Activated naive CD8-positive, alpha-beta T cell treated with anti-CD3 and anti-CD28 coated beads for 36 hours (primary cell): ENCODE measurements around the gene IL20RA. TPM values are rescaled to one million over a fixed set of nuclear protein-coding genes. Genes with fewer than 3 reads are reported as not detected.

Experiments used
- DNase-seq: peaks from one replicate; pipeline ENCODE4 v3.0.0; 2021
- H3K27ac Mint-ChIP-seq: one replicate; pipeline ENCODE4 v1.8.0; 2022; ENCODE audit warnings: mild to moderate bottlenecking, moderate library complexity, mixed read lengths
- H3K27me3 Mint-ChIP-seq: one replicate; pipeline ENCODE4 v1.8.0; 2022; ENCODE audit warnings: mild to moderate bottlenecking, mixed read lengths
- H3K36me3 Mint-ChIP-seq: one replicate; pipeline ENCODE4 v1.8.0; 2021; ENCODE audit warnings: mild to moderate bottlenecking, mixed read lengths
- H3K4me1 Mint-ChIP-seq: one replicate; pipeline ENCODE4 v1.8.0; 2021; ENCODE audit warnings: mixed read lengths
- H3K4me3 Mint-ChIP-seq: one replicate; pipeline ENCODE4 v1.8.0; 2022; ENCODE audit warnings: mild to moderate bottlenecking, moderate library complexity, mixed read lengths
- H3K9me3 Mint-ChIP-seq: one replicate; pipeline ENCODE4 v1.8.0; 2022; ENCODE audit warnings: mixed read lengths
- total RNA-seq, 2 experiments: library from RNA; stranded (reverse); gene quantifications; one replicate each; pipeline ENCODE4 v1.2.3, GENCODE V29; 2021

Gene IL20RA
- total RNA-seq, 2 experiments from 2014 or later: not detected

DNA sequence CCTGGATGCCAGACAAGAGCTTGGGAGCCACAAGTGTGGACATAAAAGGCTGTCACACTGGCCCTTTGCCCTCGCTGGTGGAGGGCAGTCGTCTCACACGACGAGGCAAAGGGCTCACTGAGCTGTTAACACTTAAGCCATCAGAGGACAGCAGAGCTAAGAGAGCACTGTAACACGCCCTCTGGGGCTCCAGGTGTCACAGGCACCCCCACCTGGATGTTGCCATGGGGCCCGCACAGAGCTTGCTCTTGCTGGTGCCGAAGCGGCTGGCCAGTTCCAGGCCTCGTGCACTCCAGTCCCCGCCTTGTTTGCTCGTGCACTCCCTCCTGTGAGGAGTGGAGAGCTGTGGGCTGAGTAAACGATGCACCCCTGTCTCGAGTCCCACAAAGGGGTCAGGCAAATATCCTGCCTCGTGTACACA, 85.3 kb downstream of the IL20RA start:
- peaks cover 11% of the 10 kb centered on the region for H3K27me3 Mint-ChIP-seq
- no peak overlapping the region for H3K27ac Mint-ChIP-seq
- DNase-seq: no peak
- H3K9me3 Mint-ChIP-seq: no peaks in the 10 kb centered on the region
- peaks cover 4% of the 10 kb centered on the region for H3K4me1 Mint-ChIP-seq
- no peak overlapping the region for H3K4me3 Mint-ChIP-seq
- H3K36me3 Mint-ChIP-seq: no peaks in the 10 kb centered on the region

- Mint-ChIP-seq H3K27ac (no peak overlapping the region), H3K9me3 (no peaks in the 10 kb centered on the region), H3K4me3 (no peak overlapping the region), H3K4me1 (peaks cover 4% of the 10 kb centered on the region), H3K27me3 (peaks cover 11% of the 10 kb centered on the region), H3K36me3 (no peaks in the 10 kb centered on the region)
- DNase-seq: no peak
Measured at GRCh38 chr6:136958168-136958567, 86.6 kb downstream of the IL20RA start.

- Mint-ChIP-seq H3K9me3 (no peaks in the 10 kb centered on the region), H3K4me3 (no peak overlapping the region), H3K4me1 (peaks cover 4% of the 10 kb centered on the region), H3K36me3 (no peaks in the 10 kb centered on the region), H3K27ac (no peak overlapping the region), H3K27me3 (peaks cover 10% of the 10 kb centered on the region)
- DNase-seq: no peak
Measured at GRCh38 chr6:136956590-136957544, 87.9 kb downstream of the IL20RA start.

- no peak for DNase-seq
- peaks cover 7% of the 10 kb centered on the region for H3K27me3 Mint-ChIP-seq
- no peaks in the 10 kb centered on the region for H3K9me3 Mint-ChIP-seq
- H3K4me3 Mint-ChIP-seq: no peak overlapping the region
- no peaks in the 10 kb centered on the region for H3K36me3 Mint-ChIP-seq
- peaks cover 4% of the 10 kb centered on the region for H3K4me1 Mint-ChIP-seq
- H3K27ac Mint-ChIP-seq: no peak overlapping the region
Measured at GRCh38 chr6:136955123-136955522, 89.6 kb downstream of the IL20RA start.

DNA sequence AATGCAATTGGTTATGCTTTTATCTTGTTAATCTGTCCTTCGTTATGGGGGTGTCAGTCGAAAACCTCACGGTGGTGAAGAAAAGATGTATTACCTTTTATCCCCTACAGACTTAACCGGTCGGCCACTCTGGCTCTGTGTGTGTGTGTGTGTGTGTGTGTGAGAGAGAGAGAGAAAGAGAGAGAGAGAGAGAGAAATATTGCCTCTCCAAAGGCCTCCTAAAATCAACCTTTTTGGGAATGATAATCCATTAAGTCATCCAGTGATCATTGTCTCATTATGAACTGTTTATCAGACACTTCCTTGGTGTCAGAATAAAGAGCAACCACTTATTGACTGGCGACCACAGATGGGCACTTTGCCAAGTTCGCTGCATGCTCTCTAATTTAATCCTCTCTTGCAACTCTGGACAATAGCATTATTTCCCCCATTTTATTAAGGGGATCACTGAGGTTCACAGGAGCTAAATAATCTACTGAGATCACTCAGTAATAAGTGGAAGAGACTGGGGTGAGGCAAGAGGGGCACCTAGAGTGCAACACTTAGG, 92.0 kb downstream of the IL20RA start:
- H3K36me3 Mint-ChIP-seq: peaks cover 1% of the 10 kb centered on the region

DNA sequence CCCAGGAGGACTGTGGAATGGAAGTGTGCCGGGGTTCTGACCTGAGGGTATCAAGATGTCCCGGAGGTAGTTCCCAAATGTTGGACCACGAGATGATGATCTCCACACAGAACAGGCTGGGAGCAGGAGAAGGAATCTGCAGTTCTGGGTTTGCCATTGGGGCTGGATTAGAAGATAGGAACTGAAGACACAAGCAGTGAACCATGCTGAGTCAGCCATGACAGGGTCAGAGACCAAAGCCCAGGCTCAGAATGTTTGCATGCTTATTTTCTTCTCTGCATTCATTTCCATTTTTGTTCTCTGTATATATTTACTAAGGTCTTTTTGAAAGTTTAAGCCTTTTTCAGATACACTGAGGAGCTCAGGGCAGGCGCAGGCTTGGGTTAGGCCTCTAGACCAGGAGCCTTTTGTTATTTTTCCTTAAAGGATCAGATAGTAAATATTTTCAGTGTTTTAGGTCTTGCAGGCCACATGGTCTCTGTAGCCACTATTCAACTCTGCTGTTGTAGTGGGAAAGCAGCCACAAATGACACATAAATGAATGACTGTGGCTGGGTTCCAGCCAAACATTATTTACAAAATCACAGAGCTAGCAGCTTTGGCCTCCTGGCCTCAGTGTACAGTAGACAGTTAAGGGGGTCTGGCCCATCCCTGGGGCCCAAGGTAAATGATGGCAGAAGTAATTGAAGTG, 94.2 kb downstream of the IL20RA start:
- no peak for DNase-seq
- Mint-ChIP-seq H3K9me3 (peaks cover 4% of the 10 kb centered on the region), H3K4me1 (no peaks in the 10 kb centered on the region), H3K27ac (no peak overlapping the region), H3K36me3 (peaks cover 1% of the 10 kb centered on the region), H3K27me3 (peaks cover 4% of the 10 kb centered on the region), H3K4me3 (no peak overlapping the region)

More for the DNA sequence above, 92.0 kb downstream of the IL20RA start:
- peaks cover 4% of the 10 kb centered on the region for H3K4me1 Mint-ChIP-seq
- no peak overlapping the region for H3K27ac Mint-ChIP-seq
- H3K4me3 Mint-ChIP-seq: no peak overlapping the region
- peaks cover 6% of the 10 kb centered on the region for H3K27me3 Mint-ChIP-seq
- no peak for DNase-seq
- peaks cover 4% of the 10 kb centered on the region for H3K9me3 Mint-ChIP-seq

Other genes starting within 250 kb of the IL20RA start
- 1 to 10 TPM; 4.7 to 6.1 TPM for gene PEX7, start 222.4 kb downstream of the IL20RA start, total RNA-seq
- not detected for gene SLC35D3, start 122.7 kb downstream of the IL20RA start, total RNA-seq
- gene IL22RA2, start 128.7 kb upstream of the IL20RA start, total RNA-seq: not detected
- gene IFNGR1, start 174.4 kb upstream of the IL20RA start, total RNA-seq: 10 to 100 TPM; 20.5 to 22.1 TPM